Progenitor cell of endocrine pancreas (in vitro differentiated cells): Measurements from ENCODE around the gene MOXD1. TPM values are rescaled to one million over a fixed set of nuclear protein-coding genes. Genes with fewer than 3 reads are reported as not detected.

Experiments
- DNase-seq: peaks from one replicate; pipeline ENCODE4 v3.0.0; 2021; ENCODE audit warnings: low spot score; ENCODE audit not compliant: unreplicated experiment
- H3K27ac Mint-ChIP-seq: 2 replicates; pipeline ENCODE4 v1.8.0; 2021; ENCODE audit warnings: mild to moderate bottlenecking, moderate library complexity, mixed read lengths
- H3K27me3 Mint-ChIP-seq: 2 replicates; pipeline ENCODE4 v1.8.0; 2021; ENCODE audit warnings: mixed read lengths
- H3K36me3 Mint-ChIP-seq: 2 replicates; pipeline ENCODE4 v1.8.0; 2022; ENCODE audit warnings: mixed read lengths; ENCODE audit not compliant: insufficient read depth
- H3K4me1 Mint-ChIP-seq: 2 replicates; pipeline ENCODE4 v1.8.0; 2021; ENCODE audit warnings: low read depth, mixed read lengths
- H3K4me3 Mint-ChIP-seq: 2 replicates; pipeline ENCODE4 v1.8.0; 2021; ENCODE audit warnings: low read depth, mild to moderate bottlenecking, moderate library complexity, mixed read lengths
- H3K9me3 Mint-ChIP-seq: 2 replicates; pipeline ENCODE4 v1.8.0; 2021; ENCODE audit warnings: low read depth, mixed read lengths
- total RNA-seq: library from RNA; stranded (reverse); gene quantifications from 2 replicates; pipeline ENCODE4 v1.2.1, GENCODE V29; 2021
- TF ChIP-seq, protein P1 (sequence below): fragments of 200-600 bp; sonication (generic); IDR thresholded peaks from one replicate; pipeline ENCODE4 v1.5.0; 2021; ENCODE audit warnings: antibody characterized with exemption, mild to moderate bottlenecking; ENCODE audit not compliant: unreplicated experiment

Gene MOXD1
- total RNA-seq, 1 donor from 2014 or later: 8.4 TPM

DNA sequence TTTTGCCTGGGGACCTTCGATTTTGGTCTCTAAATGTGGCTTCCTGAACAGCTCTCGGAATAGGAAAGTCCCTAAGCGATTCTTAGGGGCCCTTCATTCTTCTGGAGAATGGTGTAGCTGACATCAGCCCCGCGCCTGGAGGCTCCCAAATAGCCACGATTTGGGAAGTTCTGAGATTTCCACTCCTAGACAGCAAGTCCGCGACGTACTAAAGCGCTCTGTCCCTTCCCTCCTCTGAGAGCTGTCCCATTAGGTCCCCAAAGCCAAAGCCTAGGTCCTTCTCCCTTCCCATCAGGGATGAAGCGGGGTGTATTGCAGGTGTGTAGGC lies 756 bp downstream of the MOXD1 start:
- H3K4me1 Mint-ChIP-seq: no peaks in the 10 kb centered on the region
- TF ChIP-seq, protein P1, sequence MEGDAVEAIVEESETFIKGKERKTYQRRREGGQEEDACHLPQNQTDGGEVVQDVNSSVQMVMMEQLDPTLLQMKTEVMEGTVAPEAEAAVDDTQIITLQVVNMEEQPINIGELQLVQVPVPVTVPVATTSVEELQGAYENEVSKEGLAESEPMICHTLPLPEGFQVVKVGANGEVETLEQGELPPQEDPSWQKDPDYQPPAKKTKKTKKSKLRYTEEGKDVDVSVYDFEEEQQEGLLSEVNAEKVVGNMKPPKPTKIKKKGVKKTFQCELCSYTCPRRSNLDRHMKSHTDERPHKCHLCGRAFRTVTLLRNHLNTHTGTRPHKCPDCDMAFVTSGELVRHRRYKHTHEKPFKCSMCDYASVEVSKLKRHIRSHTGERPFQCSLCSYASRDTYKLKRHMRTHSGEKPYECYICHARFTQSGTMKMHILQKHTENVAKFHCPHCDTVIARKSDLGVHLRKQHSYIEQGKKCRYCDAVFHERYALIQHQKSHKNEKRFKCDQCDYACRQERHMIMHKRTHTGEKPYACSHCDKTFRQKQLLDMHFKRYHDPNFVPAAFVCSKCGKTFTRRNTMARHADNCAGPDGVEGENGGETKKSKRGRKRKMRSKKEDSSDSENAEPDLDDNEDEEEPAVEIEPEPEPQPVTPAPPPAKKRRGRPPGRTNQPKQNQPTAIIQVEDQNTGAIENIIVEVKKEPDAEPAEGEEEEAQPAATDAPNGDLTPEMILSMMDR: no peak
- H3K27ac Mint-ChIP-seq: peak overlapping the region; percentile 73
- H3K27me3 Mint-ChIP-seq: peaks cover 60% of the 10 kb centered on the region
- peaks cover 6% of the 10 kb centered on the region for H3K9me3 Mint-ChIP-seq
- H3K36me3 Mint-ChIP-seq: no peaks in the 10 kb centered on the region
- no peak for DNase-seq
- peak overlapping the region; percentile 82 for H3K4me3 Mint-ChIP-seq

DNA sequence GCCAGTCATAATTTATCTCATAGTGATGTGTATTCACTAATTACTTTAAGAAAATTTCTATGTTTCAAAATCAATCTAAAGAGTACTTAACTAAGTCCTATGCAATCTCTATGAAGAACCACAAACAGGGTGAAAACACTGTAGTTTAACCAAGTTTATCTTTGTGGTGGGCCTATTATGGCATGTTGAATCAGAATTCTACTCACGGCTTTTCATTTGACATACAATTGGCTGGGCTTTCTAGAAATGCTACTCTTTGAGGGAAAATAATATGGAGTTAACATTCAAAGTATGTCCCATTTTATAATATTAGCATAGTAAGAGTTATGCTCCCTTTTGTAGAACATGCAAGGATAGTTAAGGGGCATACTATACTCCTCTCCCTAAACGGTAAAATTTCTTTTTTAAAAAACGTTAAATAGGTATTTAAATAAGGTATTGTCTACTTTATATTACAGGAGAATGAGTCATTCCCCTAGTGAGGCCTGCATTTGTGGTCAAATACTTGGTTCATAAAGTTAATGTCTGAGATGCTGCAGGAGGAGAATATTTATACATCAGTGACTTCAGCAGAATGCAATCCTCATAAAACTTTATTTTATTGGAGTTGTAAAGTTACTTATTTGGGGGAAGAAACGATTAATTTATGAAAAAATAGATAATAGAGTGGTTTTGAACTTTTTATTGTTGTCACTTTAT lies 1.8 kb downstream of the MOXD1 start:
- TF ChIP-seq, protein P1: no peak
- Mint-ChIP-seq H3K27me3 (peaks cover 59% of the 10 kb centered on the region), H3K36me3 (peaks cover 2% of the 10 kb centered on the region), H3K4me1 (no peaks in the 10 kb centered on the region), H3K4me3 (no peak overlapping the region), H3K27ac (no peak overlapping the region), H3K9me3 (peaks cover 16% of the 10 kb centered on the region)
- no peak for DNase-seq

- TF ChIP-seq, protein P1: no peak
- Mint-ChIP-seq H3K27ac (no peak overlapping the region), H3K36me3 (peaks cover 5% of the 10 kb centered on the region)
Observed at GRCh38 chr6:132395015-132395597, 6.2 kb downstream of the MOXD1 start.

DNA sequence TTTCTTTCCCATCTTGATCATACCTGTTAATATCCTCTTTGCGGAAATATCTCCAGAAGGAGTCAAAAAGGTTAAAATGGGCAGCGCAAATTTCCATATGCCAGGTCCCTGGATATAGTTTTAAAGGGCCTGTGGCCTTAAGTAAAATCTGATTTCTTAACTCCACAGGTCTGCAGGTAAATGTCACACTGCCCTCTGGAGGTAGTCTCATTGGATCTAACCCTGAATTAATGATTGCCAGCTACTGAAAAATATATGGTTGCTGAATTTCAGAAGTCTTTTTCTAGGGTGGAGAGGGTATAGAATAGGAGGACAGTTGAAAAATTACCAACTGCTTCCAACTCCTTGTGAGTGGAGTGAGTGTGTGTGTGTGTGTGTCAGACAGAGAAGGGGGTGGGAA lies 8.5 kb downstream of the MOXD1 start:
- Mint-ChIP-seq H3K27me3 (peaks cover 10% of the 10 kb centered on the region), H3K36me3 (peaks cover 5% of the 10 kb centered on the region), H3K4me3 (no peak overlapping the region), H3K4me1 (peaks cover 12% of the 10 kb centered on the region), H3K9me3 (peaks cover 23% of the 10 kb centered on the region), H3K27ac (no peak overlapping the region)
- TF ChIP-seq, protein P1: peak; percentile 50
- DNase-seq: no peak

More at GRCh38 chr6:132395015-132395597, 6.2 kb downstream of the MOXD1 start:
- DNase-seq: no peak
- Mint-ChIP-seq H3K4me3 (no peak overlapping the region), H3K27me3 (peaks cover 21% of the 10 kb centered on the region), H3K4me1 (peaks cover 12% of the 10 kb centered on the region), H3K9me3 (peaks cover 23% of the 10 kb centered on the region)

- Mint-ChIP-seq H3K9me3 (peaks cover 23% of the 10 kb centered on the region), H3K4me3 (no peak overlapping the region), H3K4me1 (peaks cover 12% of the 10 kb centered on the region), H3K27ac (no peak overlapping the region), H3K36me3 (peaks cover 5% of the 10 kb centered on the region), H3K27me3 (peaks cover 7% of the 10 kb centered on the region)
- no peak for DNase-seq
- TF ChIP-seq, protein P1: no peak
Observed at GRCh38 chr6:132392270-132392646, 9.0 kb downstream of the MOXD1 start.
